Right lobe of liver (tissue), 6 donors: ENCODE results near the gene ZNF276. TPM values are rescaled to one million over a fixed set of nuclear protein-coding genes. Genes with fewer than 3 reads are reported as not detected.
"Not testable (repeated sequence)": the region's sequence is repeated elsewhere in the genome, so short reads cannot be mapped to it uniquely, and the experiment has no call there.

Experiments used
- ATAC-seq, 4 donors: fragments of 200-7000 bp; cut with Tn5 transposase; one replicate each; pipeline ENCODE4 v1.9.1; 2020; ENCODE audit warnings: mild to moderate bottlenecking in 4 of 4, moderate library complexity in 4 of 4
- DNase-seq, 3 donors: peaks; one replicate each; pipeline ENCODE4 v3.0.0-alpha.2; 2020
- H3K27ac ChIP-seq, 3 donors: fragments of 200-600 bp; one replicate each; pipeline ENCODE4 v1.8.0; 2022
- H3K27me3 ChIP-seq, 2 donors: fragments of 200-600 bp; one replicate each; pipeline ENCODE4 v1.8.0; 2022
- H3K36me3 ChIP-seq, 4 donors: fragments of 200-600 bp; sonication (generic) in 1 of 4; one replicate each; pipeline versions ENCODE4 v1.5.1 to v1.8.0; 2017 to 2022; ENCODE audit warnings: control low read depth in 1 of 4
- H3K4me1 ChIP-seq, 4 donors: fragments of 200-600 bp; sonication (generic) in 1 of 4; one replicate each; pipeline versions ENCODE4 v1.5.1 to v1.8.0; 2017 to 2022; ENCODE audit warnings: control low read depth in 1 of 4
- H3K4me3 ChIP-seq, 3 donors: fragments of 200-600 bp; one replicate each; pipeline ENCODE4 v1.8.0; 2022
- H3K9me3 ChIP-seq, 4 donors: fragments of 200-600 bp; sonication (generic) in 1 of 4; one replicate each; pipeline versions ENCODE4 v1.5.1 to v1.8.0; 2017 to 2022; ENCODE audit warnings: control low read depth in 1 of 4
- POLR2A ChIP-seq: fragments of 450-650 bp; IDR thresholded peaks from one replicate; pipeline ENCODE4 v1.6.1; 2017; ENCODE audit warnings: antibody characterized with exemption, mild to moderate bottlenecking
- WGBS: methylation state at CpG from one replicate; pipeline ENCODE4 v1.1.6; 2018; ENCODE audit warnings: low coverage, low lambda C conversion rate; ENCODE audit not compliant: insufficient coverage; ENCODE audit errors: missing lambda C conversion rate; 5-methylcytosine and 5-hydroxymethylcytosine counted together
- intact Hi-C, 2 donors: fragments of 100-400 bp; cut with DNase I; formaldehyde crosslinking; loops; one replicate each; pipeline versions ENCODE4 v1.11.2 to v1.14.1; 2022
- total RNA-seq, 6 experiments: library from RNA; depleted of rRNA in 2 of 6; stranded (reverse); fragments of >200 nt in 2 of 6; fragmentation: NEBNext Ultra II Directional in 3 of 6; extraction: Animal tissue kit (Norgen Biotek cat#: 25700) in 3 of 6; gene quantifications; one replicate each; pipeline versions ENCODE4 v1.1.0 to v1.2.4, GENCODE V29; 2016 to 2023
- TF ChIP-seq, protein P1 (sequence below), 4 donors: fragments of 200-600 bp in 3 of 4; fragments of 450-650 bp in 1 of 4; IDR thresholded peaks; one replicate each; pipeline versions ENCODE4 v1.5.1 to v1.8.0; 2016 to 2022; ENCODE audit warnings: antibody characterized with exemption in 4 of 4, mild to moderate bottlenecking in 2 of 4
- donor health status: DM: no; HTN: yes; CAD: no.
- donor health status: DM: no; HTN: no; CAD: no.
- donor health status: DM: no; HTN: no; CAD: no.
- donor health status: DM: no; HTN: yes; CAD: no.
- donor health status: DM: no; HTN: yes; CAD: no.

ZNF276 gene
- total RNA-seq, 6 experiments from 2014 or later = 6.9 to 13.4 (median 9.1) TPM

DNA sequence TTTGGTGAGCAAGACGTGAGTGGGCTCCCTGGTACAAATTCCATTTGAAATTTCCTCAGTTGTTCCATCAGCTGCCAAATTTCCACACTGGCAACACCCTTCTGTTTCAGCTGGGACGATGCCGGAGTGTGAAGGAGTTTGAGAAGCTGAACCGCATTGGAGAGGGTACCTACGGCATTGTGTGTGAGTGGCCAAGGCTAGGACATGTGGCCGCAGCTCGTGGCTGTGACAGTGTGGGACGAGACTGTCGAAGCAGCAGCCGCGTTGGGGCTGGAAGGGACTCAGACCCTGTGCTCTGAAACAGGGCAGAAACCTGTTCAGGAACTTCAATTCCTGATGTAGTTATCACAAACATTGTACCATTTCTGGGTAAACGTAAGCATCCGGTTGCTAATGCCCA is 32.2 kb upstream of the ZNF276 start:
- WGBS = 60% methylated on average over 1 of the region's 13 CpGs

DNA sequence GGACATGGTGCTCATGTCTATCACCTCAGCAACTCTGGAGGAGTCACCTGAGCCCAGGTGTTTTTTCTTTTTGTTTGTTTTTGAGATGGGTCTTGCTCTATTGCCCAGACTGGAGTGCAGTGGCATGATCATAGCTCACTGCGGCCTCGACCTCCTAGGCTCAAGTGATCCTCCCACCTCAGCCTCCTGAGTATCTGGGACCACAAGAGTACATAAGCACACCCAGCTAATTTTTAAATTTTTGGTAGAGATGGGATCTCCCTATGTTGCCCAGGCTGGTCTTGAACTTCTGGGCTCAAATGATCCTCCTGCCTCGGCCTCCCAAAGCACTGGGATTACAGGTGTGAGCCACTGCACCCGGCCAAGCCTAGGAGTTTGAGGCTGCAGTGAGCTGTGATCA is 31.7 kb upstream of the ZNF276 start:
- intact Hi-C loops, ATAC-seq, H3K27ac ChIP-seq, H3K27me3 ChIP-seq, H3K4me3 ChIP-seq, H3K9me3 ChIP-seq, DNase-seq: not testable (repeated sequence)
- H3K36me3 ChIP-seq = peaks cover 0 to 46% (median 12%) of the 10 kb centered on the region in 4 donors
- peaks cover 0 to 13% (median 8%) of the 10 kb centered on the region in 4 donors for H3K4me1 ChIP-seq
- 93% methylated on average over 4 of the region's 4 CpGs for WGBS

More for the DNA sequence above, 32.2 kb upstream of the ZNF276 start:
- TF ChIP-seq POLR2A = no peak
- TF ChIP-seq, protein P1, sequence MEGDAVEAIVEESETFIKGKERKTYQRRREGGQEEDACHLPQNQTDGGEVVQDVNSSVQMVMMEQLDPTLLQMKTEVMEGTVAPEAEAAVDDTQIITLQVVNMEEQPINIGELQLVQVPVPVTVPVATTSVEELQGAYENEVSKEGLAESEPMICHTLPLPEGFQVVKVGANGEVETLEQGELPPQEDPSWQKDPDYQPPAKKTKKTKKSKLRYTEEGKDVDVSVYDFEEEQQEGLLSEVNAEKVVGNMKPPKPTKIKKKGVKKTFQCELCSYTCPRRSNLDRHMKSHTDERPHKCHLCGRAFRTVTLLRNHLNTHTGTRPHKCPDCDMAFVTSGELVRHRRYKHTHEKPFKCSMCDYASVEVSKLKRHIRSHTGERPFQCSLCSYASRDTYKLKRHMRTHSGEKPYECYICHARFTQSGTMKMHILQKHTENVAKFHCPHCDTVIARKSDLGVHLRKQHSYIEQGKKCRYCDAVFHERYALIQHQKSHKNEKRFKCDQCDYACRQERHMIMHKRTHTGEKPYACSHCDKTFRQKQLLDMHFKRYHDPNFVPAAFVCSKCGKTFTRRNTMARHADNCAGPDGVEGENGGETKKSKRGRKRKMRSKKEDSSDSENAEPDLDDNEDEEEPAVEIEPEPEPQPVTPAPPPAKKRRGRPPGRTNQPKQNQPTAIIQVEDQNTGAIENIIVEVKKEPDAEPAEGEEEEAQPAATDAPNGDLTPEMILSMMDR (IDR thresholded peaks at IDR 0.05) = no peak
- H3K9me3 ChIP-seq = no peaks in the 10 kb centered on the region
- H3K27ac ChIP-seq = no peak overlapping the region
- no peak overlapping the region for H3K4me3 ChIP-seq
- no peaks in the 10 kb centered on the region for H3K27me3 ChIP-seq
- ATAC-seq = no peak
- DNase-seq = no peak
- peaks cover 0 to 13% (median 8%) of the 10 kb centered on the region in 4 donors for H3K4me1 ChIP-seq
- intact Hi-C loops = no loop called here
- H3K36me3 ChIP-seq = peaks cover 0 to 41% (median 12%) of the 10 kb centered on the region in 4 donors

DNA sequence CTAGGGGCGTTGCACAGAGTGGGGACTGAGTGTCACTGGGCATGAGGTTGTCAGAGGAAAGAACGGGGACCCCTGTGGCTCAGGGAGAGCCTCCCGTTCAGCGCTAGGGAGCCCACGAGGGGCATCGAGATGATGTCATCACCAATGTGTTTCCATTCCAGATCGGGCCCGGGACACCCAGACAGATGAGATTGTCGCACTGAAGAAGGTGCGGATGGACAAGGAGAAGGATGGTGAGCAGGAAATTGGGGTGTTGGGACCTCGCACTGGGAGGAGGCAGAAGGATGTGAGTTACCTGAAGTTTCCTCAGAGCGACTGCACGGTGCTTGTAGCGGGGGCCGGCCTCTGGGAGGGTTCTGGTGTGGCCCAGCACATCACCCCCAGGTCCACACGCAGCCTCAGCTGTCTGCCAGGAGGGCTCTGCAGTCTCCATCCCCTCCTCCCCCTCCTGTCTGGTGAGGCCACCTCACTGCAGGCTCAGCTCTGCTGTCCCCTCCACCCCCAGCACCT is 30.9 kb upstream of the ZNF276 start:
- Histone ChIP-seq H3K27me3 (no peaks in the 10 kb centered on the region), H3K4me1 (peaks cover 0 to 13% (median 8%) of the 10 kb centered on the region in 4 donors), H3K4me3 (no peak overlapping the region), H3K9me3 (no peaks in the 10 kb centered on the region), H3K27ac (no peak overlapping the region), H3K36me3 (peaks cover 0 to 52% (median 12%) of the 10 kb centered on the region in 4 donors)
- TF ChIP-seq, protein P1 (IDR thresholded peaks at IDR 0.05) = no peak
- no peak for TF ChIP-seq POLR2A
- intact Hi-C loops = no loop called here
- ATAC-seq (no peak), DNase-seq (no peak)
- 91% methylated on average over 4 of the region's 16 CpGs for WGBS

DNA sequence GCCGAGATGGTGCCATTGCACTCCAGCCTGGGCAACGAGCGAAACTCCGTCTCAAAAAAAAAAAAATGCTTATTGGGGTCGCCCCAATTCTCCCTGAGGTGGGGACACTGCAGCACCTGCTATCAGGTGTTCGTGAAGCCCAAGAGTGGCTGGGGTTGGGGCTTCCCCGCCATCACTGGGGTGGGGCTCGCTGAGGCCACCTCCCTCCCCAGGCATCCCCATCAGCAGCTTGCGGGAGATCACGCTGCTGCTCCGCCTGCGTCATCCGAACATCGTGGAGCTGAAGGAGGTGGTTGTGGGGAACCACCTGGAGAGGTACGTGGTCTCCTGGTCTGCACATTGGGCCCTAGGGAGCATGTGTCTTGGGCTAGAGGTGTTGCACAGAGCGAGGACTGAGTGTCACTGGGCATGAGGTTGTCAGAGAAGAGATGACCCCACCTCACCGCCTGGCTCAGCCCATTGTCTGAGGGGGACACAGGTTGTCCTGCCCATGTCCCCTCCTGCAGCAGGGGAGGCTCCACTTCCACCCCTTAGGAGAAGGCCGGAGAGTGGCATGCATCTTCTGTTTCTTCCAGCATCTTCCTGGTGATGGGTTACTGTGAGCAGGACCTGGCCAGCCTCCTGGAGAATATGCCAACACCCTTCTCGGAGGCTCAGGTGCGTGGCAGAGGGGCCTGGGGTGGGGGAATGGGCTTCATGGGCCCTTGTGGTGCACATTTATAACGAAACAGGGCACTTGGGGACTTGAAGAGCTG is 29.9 kb upstream of the ZNF276 start:
- H3K36me3 ChIP-seq = peaks cover 0 to 52% (median 12%) of the 10 kb centered on the region in 4 donors
- intact Hi-C loops = no loop called here
- peaks cover 0 to 13% (median 8%) of the 10 kb centered on the region in 4 donors for H3K4me1 ChIP-seq
- H3K4me3 ChIP-seq = no peak overlapping the region
- 100% methylated on average over 2 of the region's 21 CpGs for WGBS
- ATAC-seq (no peak), DNase-seq (no peak)
- TF ChIP-seq, protein P1 (IDR thresholded peaks at IDR 0.05) = no peak
- TF ChIP-seq POLR2A = no peak
- no peaks in the 10 kb centered on the region for H3K27me3 ChIP-seq
- H3K27ac ChIP-seq = no peak overlapping the region
- H3K9me3 ChIP-seq = no peaks in the 10 kb centered on the region

DNA sequence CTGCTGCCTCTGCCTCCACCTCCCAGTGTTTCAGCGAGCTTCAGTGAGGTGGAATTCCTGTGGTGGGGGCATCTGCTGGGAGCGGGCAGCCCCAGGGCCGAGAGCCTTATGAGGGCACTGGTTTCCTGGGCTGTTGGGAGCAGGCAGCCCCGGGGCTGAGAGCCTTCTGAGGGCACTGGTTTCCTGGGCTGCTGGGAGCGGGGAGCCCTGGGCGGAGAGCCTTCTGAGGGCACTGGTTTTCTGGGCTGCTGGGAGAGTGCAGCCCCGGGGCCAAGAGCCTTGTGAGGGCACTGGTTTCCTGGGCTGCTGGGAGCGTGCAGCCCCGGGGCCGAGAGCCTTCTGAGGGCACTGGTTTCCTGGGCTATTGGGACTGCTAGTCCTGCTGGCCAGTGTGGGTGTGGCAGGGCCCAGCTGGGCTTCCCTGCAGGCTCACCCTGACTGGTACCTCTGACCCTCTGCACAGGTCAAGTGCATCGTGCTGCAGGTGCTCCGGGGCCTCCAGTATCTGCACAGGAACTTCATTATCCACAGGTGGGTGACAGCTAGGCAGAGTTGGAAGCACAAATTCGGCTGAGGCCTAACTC is 29.3 kb upstream of the ZNF276 start:
- Histone ChIP-seq H3K36me3 (peaks cover 0 to 52% (median 12%) of the 10 kb centered on the region in 4 donors), H3K27me3 (no peaks in the 10 kb centered on the region), H3K9me3 (no peaks in the 10 kb centered on the region), H3K27ac (no peak overlapping the region), H3K4me1 (peaks cover 0 to 13% (median 8%) of the 10 kb centered on the region in 4 donors), H3K4me3 (no peak overlapping the region)
- ATAC-seq (no peak), DNase-seq (no peak)
- TF ChIP-seq, protein P1 (IDR thresholded peaks at IDR 0.05) = no peak
- TF ChIP-seq POLR2A = no peak
- intact Hi-C loops = no loop called here
- WGBS = 100% methylated on average over 1 of the region's 13 CpGs
